WTC11 (cell line): ENCODE results near the gene MACROD2. TPM values are rescaled to one million over a fixed set of nuclear protein-coding genes. Genes with fewer than 3 reads are reported as not detected.
A peak's percentile ranks its signal among the peaks of the same experiment; 100 is the strongest.

Source experiments
- ATAC-seq: fragments of 200-7000 bp; cut with Tn5 transposase; 2 replicates; pipeline ENCODE4 v1.10.0; 2021; ENCODE audit warnings: mild to moderate bottlenecking, moderate library complexity
- CTCF ChIA-PET: fragments of 300-600 bp; sonication (Branson Sonifier 250); formaldehyde crosslinking; loops from one replicate; lab custom pipeline; 2021; ENCODE audit warnings: antibody characterized with exemption; lab: Charles Lee
- POLR2A ChIA-PET: fragments of 350-600 bp; sonication (Branson Sonifier 250); formaldehyde crosslinking; loops from one replicate; lab custom pipeline; 2021; ENCODE audit warnings: antibody characterized with exemption; lab: Charles Lee
- DNase-seq: peaks from one replicate; pipeline ENCODE4 v3.0.0; 2021; ENCODE audit warnings: low spot score
- H3K27ac Mint-ChIP-seq: 2 replicates; pipeline ENCODE4 v1.8.0; 2021; ENCODE audit warnings: mixed read lengths
- H3K27me3 Mint-ChIP-seq: 2 replicates; pipeline ENCODE4 v1.8.0; 2021; ENCODE audit warnings: low read depth, mild to moderate bottlenecking, moderate library complexity, mixed read lengths
- H3K36me3 Mint-ChIP-seq: 2 replicates; pipeline ENCODE4 v1.8.0; 2021; ENCODE audit warnings: mixed read lengths
- H3K4me1 Mint-ChIP-seq: 2 replicates; pipeline ENCODE4 v1.8.0; 2022; ENCODE audit warnings: mixed read lengths
- H3K4me3 Mint-ChIP-seq: 2 replicates; pipeline ENCODE4 v1.8.0; 2021; ENCODE audit warnings: mild to moderate bottlenecking, moderate library complexity, mixed read lengths
- H3K9me3 Mint-ChIP-seq: 2 replicates; pipeline ENCODE4 v1.8.0; 2021; ENCODE audit warnings: mixed read lengths
- ATF1 ChIP-seq: sonication (generic); formaldehyde crosslinking; IDR thresholded peaks from 2 replicates; pipeline ENCODE4 v1.8.1; 2023; ENCODE audit warnings: mild to moderate bottlenecking, moderate library complexity, missing genetic modification reagents
- CBFB ChIP-seq: sonication (generic); formaldehyde crosslinking; IDR thresholded peaks from 2 replicates; pipeline ENCODE4 v1.8.1; 2022; ENCODE audit warnings: mild to moderate bottlenecking, low read depth, missing genetic modification reagents
- CREM ChIP-seq: sonication (generic); formaldehyde crosslinking; IDR thresholded peaks from 2 replicates; pipeline ENCODE4 v1.8.1; 2022; ENCODE audit warnings: mild to moderate bottlenecking, missing genetic modification reagents, moderate library complexity
- ELF4 ChIP-seq: sonication (generic); formaldehyde crosslinking; IDR thresholded peaks from 2 replicates; pipeline ENCODE4 v1.8.1; 2022; ENCODE audit warnings: low read depth, mild to moderate bottlenecking, moderate library complexity, missing genetic modification reagents
- EMX1 ChIP-seq: fragments of 250-450 bp; sonication (Bioruptor Pico); IDR thresholded peaks from 2 replicates; pipeline ENCODE4 v1.8.0; 2021; ENCODE audit warnings: mild to moderate bottlenecking
- ERG ChIP-seq: fragments of 250-450 bp; sonication (Bioruptor Pico); IDR thresholded peaks from 2 replicates; pipeline ENCODE4 v1.8.0; 2021; ENCODE audit warnings: mild to moderate bottlenecking
- FOXK1 ChIP-seq: sonication (generic); formaldehyde crosslinking; IDR thresholded peaks from 2 replicates; pipeline ENCODE4 v1.8.0; 2022; ENCODE audit warnings: mild to moderate bottlenecking, moderate library complexity, missing genetic modification reagents
- GABPB1 ChIP-seq: sonication (generic); formaldehyde crosslinking; IDR thresholded peaks from 2 replicates; pipeline ENCODE4 v1.8.1; 2023; ENCODE audit warnings: mild to moderate bottlenecking, missing genetic modification reagents
- JAZF1 ChIP-seq: fragments of 250-450 bp; sonication (Bioruptor Pico); IDR thresholded peaks from 2 replicates; pipeline ENCODE4 v1.9.0; 2021; ENCODE audit warnings: moderate library complexity, mild to moderate bottlenecking, inconsistent platforms
- MYBL2 ChIP-seq: sonication (generic); formaldehyde crosslinking; IDR thresholded peaks from 2 replicates; pipeline ENCODE4 v1.8.1; 2023; ENCODE audit warnings: mild to moderate bottlenecking, moderate library complexity, missing genetic modification reagents
- NFE2L1 ChIP-seq: sonication (generic); formaldehyde crosslinking; IDR thresholded peaks from 2 replicates; pipeline ENCODE4 v1.8.1; 2023; ENCODE audit warnings: missing genetic modification reagents
- PRRX2 ChIP-seq: fragments of 250-450 bp; sonication (Bioruptor Pico); IDR thresholded peaks from 2 replicates; pipeline ENCODE4 v1.8.0; 2021; ENCODE audit warnings: mild to moderate bottlenecking
- SOX15 ChIP-seq: fragments of 250-450 bp; sonication (Bioruptor Pico); IDR thresholded peaks from 2 replicates; pipeline ENCODE4 v1.9.0; 2021; ENCODE audit warnings: mild to moderate bottlenecking
- STAT6 ChIP-seq: sonication (generic); formaldehyde crosslinking; conservative IDR thresholded peaks from 2 replicates; pipeline ENCODE4 v1.8.1; 2023; ENCODE audit warnings: mild to moderate bottlenecking, low read depth, missing genetic modification reagents, moderate library complexity
- TCF7 ChIP-seq: sonication (generic); formaldehyde crosslinking; IDR thresholded peaks from 2 replicates; pipeline ENCODE4 v1.8.0; 2022; ENCODE audit warnings: mild to moderate bottlenecking, low read depth, missing genetic modification reagents, moderate library complexity
- ZNF219 ChIP-seq: sonication (generic); formaldehyde crosslinking; IDR thresholded peaks from 2 replicates; pipeline ENCODE4 v1.8.0; 2023; ENCODE audit warnings: missing genetic modification reagents, mild to moderate bottlenecking, borderline replicate concordance
- ZNF232 ChIP-seq: sonication (generic); formaldehyde crosslinking; IDR thresholded peaks from 2 replicates; pipeline ENCODE4 v1.8.0; 2022; ENCODE audit warnings: mild to moderate bottlenecking, missing genetic modification reagents
- ZNF396 ChIP-seq: fragments of 250-450 bp; sonication (Bioruptor Pico); IDR thresholded peaks from 2 replicates; pipeline ENCODE4 v1.8.0; 2021; ENCODE audit warnings: mild to moderate bottlenecking, moderate library complexity, borderline replicate concordance
- total RNA-seq: library from RNA; stranded (reverse); gene quantifications from 3 replicates; pipeline ENCODE4 v1.2.3, GENCODE V29; 2021
- TF ChIP-seq, protein P1 (sequence below): sonication (generic); formaldehyde crosslinking; IDR thresholded peaks from 2 replicates; pipeline ENCODE4 v1.8.1; 2023; ENCODE audit warnings: mild to moderate bottlenecking, missing genetic modification reagents
- TF ChIP-seq, protein P2 (sequence below): sonication (generic); formaldehyde crosslinking; IDR thresholded peaks from 2 replicates; pipeline ENCODE4 v1.8.0; 2023; ENCODE audit warnings: mild to moderate bottlenecking, missing genetic modification reagents
- TF ChIP-seq, protein P3 (sequence below): sonication (generic); formaldehyde crosslinking; IDR thresholded peaks from 2 replicates; pipeline ENCODE4 v1.8.1; 2022; ENCODE audit warnings: mild to moderate bottlenecking, missing genetic modification reagents, moderate library complexity, borderline replicate concordance

MACROD2 gene
- total RNA-seq, 1 experiment from 2014 or later: 4.1 TPM

GRCh38 chr20:16014436-16014835 lies 2019.1 kb downstream of the MACROD2 start (continued):
- TF ChIP-seq STAT6 (no peak), ATF1 (CRISPR knock-in tag) (no peak), CREM (CRISPR knock-in tag) (no peak)

DNA sequence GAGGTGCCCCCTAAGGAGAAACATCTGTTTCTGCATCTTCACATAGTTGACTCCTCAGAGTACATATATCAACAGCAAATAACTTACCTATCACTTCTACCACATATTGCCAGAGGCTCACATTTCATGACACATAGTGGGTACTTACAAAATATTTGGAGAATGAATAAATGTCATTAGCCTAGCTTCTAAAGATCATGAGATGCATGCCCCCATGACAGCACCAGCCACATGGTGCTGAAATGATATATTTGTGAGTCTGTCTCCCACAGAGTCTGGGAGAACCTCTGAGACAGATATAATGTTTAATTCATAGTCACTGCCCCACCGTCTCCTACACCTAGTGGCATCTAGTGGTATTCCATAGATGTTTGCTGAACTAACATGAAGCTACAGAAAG lies 2022.3 kb downstream of the MACROD2 start:
- no peaks in the 10 kb centered on the region for H3K36me3 Mint-ChIP-seq
- H3K27me3 Mint-ChIP-seq: peaks cover 3% of the 10 kb centered on the region
- H3K27ac Mint-ChIP-seq: no peak overlapping the region
- peaks cover 19% of the 10 kb centered on the region for H3K9me3 Mint-ChIP-seq
- CTCF ChIA-PET: interaction anchor here (0.6 to 0.8 kb wide), 2 partner anchors 12 to 88 kb away, joined by 3 to 7 read pairs; no protein-coding TSS in a partner anchor
- no peak overlapping the region for H3K4me3 Mint-ChIP-seq
- ATAC-seq: peak; percentile 47; the same call in 1 of the 2 replicates
- DNase-seq: no peak
- POLR2A ChIA-PET: no interaction called here
- peaks cover 8% of the 10 kb centered on the region for H3K4me1 Mint-ChIP-seq
- TF ChIP-seq ERG (CRISPR knock-in tag) (no peak), FOXK1 (no peak), MYBL2 (CRISPR knock-in tag) (no peak), NFE2L1 (CRISPR knock-in tag) (no peak), PRRX2 (no peak), ZNF232 (CRISPR knock-in tag) (no peak), SOX15 (no peak), ZNF219 (CRISPR knock-in tag) (no peak), JAZF1 (no peak), EMX1 (no peak), CBFB (CRISPR knock-in tag) (no peak), GABPB1 (CRISPR knock-in tag) (no peak), TCF7 (no peak), ZNF396 (CRISPR knock-in tag) (no peak), ELF4 (no peak)
- TF ChIP-seq, protein P1, sequence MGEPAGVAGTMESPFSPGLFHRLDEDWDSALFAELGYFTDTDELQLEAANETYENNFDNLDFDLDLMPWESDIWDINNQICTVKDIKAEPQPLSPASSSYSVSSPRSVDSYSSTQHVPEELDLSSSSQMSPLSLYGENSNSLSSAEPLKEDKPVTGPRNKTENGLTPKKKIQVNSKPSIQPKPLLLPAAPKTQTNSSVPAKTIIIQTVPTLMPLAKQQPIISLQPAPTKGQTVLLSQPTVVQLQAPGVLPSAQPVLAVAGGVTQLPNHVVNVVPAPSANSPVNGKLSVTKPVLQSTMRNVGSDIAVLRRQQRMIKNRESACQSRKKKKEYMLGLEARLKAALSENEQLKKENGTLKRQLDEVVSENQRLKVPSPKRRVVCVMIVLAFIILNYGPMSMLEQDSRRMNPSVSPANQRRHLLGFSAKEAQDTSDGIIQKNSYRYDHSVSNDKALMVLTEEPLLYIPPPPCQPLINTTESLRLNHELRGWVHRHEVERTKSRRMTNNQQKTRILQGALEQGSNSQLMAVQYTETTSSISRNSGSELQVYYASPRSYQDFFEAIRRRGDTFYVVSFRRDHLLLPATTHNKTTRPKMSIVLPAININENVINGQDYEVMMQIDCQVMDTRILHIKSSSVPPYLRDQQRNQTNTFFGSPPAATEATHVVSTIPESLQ (CRISPR knock-in tag): no peak
- TF ChIP-seq, protein P2, sequence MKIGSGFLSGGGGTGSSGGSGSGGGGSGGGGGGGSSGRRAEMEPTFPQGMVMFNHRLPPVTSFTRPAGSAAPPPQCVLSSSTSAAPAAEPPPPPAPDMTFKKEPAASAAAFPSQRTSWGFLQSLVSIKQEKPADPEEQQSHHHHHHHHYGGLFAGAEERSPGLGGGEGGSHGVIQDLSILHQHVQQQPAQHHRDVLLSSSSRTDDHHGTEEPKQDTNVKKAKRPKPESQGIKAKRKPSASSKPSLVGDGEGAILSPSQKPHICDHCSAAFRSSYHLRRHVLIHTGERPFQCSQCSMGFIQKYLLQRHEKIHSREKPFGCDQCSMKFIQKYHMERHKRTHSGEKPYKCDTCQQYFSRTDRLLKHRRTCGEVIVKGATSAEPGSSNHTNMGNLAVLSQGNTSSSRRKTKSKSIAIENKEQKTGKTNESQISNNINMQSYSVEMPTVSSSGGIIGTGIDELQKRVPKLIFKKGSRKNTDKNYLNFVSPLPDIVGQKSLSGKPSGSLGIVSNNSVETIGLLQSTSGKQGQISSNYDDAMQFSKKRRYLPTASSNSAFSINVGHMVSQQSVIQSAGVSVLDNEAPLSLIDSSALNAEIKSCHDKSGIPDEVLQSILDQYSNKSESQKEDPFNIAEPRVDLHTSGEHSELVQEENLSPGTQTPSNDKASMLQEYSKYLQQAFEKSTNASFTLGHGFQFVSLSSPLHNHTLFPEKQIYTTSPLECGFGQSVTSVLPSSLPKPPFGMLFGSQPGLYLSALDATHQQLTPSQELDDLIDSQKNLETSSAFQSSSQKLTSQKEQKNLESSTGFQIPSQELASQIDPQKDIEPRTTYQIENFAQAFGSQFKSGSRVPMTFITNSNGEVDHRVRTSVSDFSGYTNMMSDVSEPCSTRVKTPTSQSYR (CRISPR knock-in tag): no peak
- TF ChIP-seq, protein P3, sequence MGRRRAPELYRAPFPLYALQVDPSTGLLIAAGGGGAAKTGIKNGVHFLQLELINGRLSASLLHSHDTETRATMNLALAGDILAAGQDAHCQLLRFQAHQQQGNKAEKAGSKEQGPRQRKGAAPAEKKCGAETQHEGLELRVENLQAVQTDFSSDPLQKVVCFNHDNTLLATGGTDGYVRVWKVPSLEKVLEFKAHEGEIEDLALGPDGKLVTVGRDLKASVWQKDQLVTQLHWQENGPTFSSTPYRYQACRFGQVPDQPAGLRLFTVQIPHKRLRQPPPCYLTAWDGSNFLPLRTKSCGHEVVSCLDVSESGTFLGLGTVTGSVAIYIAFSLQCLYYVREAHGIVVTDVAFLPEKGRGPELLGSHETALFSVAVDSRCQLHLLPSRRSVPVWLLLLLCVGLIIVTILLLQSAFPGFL (CRISPR knock-in tag): no peak
- TF ChIP-seq, all 79 proteins: peak for 0
